GM12878 (cell line): ENCODE data around the gene TBC1D19. TPM values are rescaled to one million over a fixed set of nuclear protein-coding genes. Genes with fewer than 3 reads are reported as not detected.

ENCODE experiments used
- BACH1 ChIP-seq: fragments of 450-650 bp; IDR thresholded peaks from 2 replicates; pipeline ENCODE4 v1.6.1; 2017; ENCODE audit warnings: mild to moderate bottlenecking, borderline replicate concordance
- BCL11A ChIP-seq: IDR thresholded peaks from 2 replicates; pipeline ENCODE4 v1.6.1; 2011; ENCODE audit warnings: low read depth, low read length
- BCLAF1 ChIP-seq: fragments of 450-650 bp; IDR thresholded peaks from 2 replicates; pipeline ENCODE4 v1.6.1; 2017; ENCODE audit warnings: antibody characterized with exemption, mild to moderate bottlenecking, moderate library complexity
- CHD1 ChIP-seq: IDR thresholded peaks from 2 replicates; pipeline ENCODE4 v1.6.1; 2012; ENCODE audit warnings: low read depth, low read length, improper control_type of control experiment
- CREM ChIP-seq: IDR thresholded peaks from 2 replicates; pipeline ENCODE4 v1.6.1; 2014; ENCODE audit warnings: antibody characterized with exemption, low read depth
- E2F4 ChIP-seq: IDR thresholded peaks from 2 replicates; pipeline ENCODE4 v1.6.1; 2012; ENCODE audit warnings: low read depth, low read length, improper control_type of control experiment
- FOXK2 ChIP-seq: fragments of 450-650 bp; IDR thresholded peaks from 2 replicates; pipeline ENCODE4 v1.6.1; 2017; ENCODE audit warnings: mild to moderate bottlenecking, moderate library complexity
- HSF1 ChIP-seq: fragments of 150-350 bp; IDR thresholded peaks from 2 replicates; pipeline ENCODE4 v1.6.1; 2014; ENCODE audit warnings: mild to moderate bottlenecking, low read depth, low read length
- IRF3 ChIP-seq: fragments of 450-650 bp; IDR thresholded peaks from 2 replicates; pipeline ENCODE4 v1.6.1; 2014; ENCODE audit warnings: mild to moderate bottlenecking
- IRF5 ChIP-seq: fragments of 450-650 bp; IDR thresholded peaks from 2 replicates; pipeline ENCODE4 v1.6.1; 2017; ENCODE audit warnings: borderline replicate concordance
- MEF2B ChIP-seq: fragments of 450-650 bp; IDR thresholded peaks from 2 replicates; pipeline ENCODE4 v1.6.1; 2018; ENCODE audit warnings: mild to moderate bottlenecking, moderate library complexity; ENCODE audit not compliant: partially characterized antibody, poor library complexity, severe bottlenecking
- PKNOX1 ChIP-seq: fragments of 450-650 bp; IDR thresholded peaks from 2 replicates; pipeline ENCODE4 v1.6.1; 2016; ENCODE audit warnings: mild to moderate bottlenecking
- POLR2A ChIP-seq: IDR thresholded peaks from 2 replicates; pipeline ENCODE4 v1.6.1; 2011; ENCODE audit warnings: low read depth, mild to moderate bottlenecking, low read length
- PRDM15 ChIP-seq: fragments of 450-650 bp; formaldehyde crosslinking; IDR thresholded peaks from 2 replicates; pipeline ENCODE4 v1.4.0; 2020; ENCODE audit warnings: mild to moderate bottlenecking, moderate library complexity
- RAD51 ChIP-seq: fragments of 450-650 bp; IDR thresholded peaks from 2 replicates; pipeline ENCODE4 v1.6.1; 2016; ENCODE audit warnings: moderate library complexity, mild to moderate bottlenecking, inconsistent platforms
- RBBP5 ChIP-seq: fragments of 200-600 bp; sonication (generic); conservative IDR thresholded peaks from 2 replicates; pipeline ENCODE4 v1.6.1; 2016
- SP1 ChIP-seq: IDR thresholded peaks from one replicate; pipeline ENCODE4 v1.6.1; 2011; ENCODE audit warnings: low read depth, low read length
- polyA plus RNA-seq, 11 experiments: library from polyadenylated mRNA; depleted of rRNA in 4 of 11; unstranded in 6 of 11; stranded (reverse) in 5 of 11; fragments of >200 nt; fragmentation: Nextera tagmentation in 4 of 11; fragmentation: Illumina TruSeq in 1 of 11; extraction: Ambion mirVana in 4 of 11; extraction: Trizol in 1 of 11; gene quantifications; 1 replicate in 1 of 11; 2 replicates in 10 of 11; pipeline versions ENCODE4 v1.2.1 to v1.2.3, GENCODE V29; 2011 to 2016; ENCODE audit warnings: inconsistent platforms in 2 of 11, missing spikeins in 2 of 11, low read depth in 1 of 11
- total RNA-seq, 4 experiments: library from RNA; depleted of rRNA in 3 of 4; stranded (reverse); fragments of >200 nt in 3 of 4; fragmentation: Illumina TruSeq in 1 of 4; extraction: Trizol in 1 of 4; gene quantifications; 2 replicates each; pipeline versions ENCODE4 v1.2.1 to v1.2.3, GENCODE V29; 2013 to 2021

The TBC1D19 gene
- total and polyA plus RNA-seq, 10 of the 15 experiments (the other 5 are each of a cell fraction or from before 2014, with no cell fraction given) = 0.29 to 3.9 (median 2.1) TPM

- TF ChIP-seq BCLAF1 (no peak), PRDM15 (CRISPR knock-in tag) (no peak), E2F4 (no peak), CHD1 (no peak), PKNOX1 (no peak), POLR2A (no peak), FOXK2 (no peak), CREM (peak; percentile 11; the same call in 1 of the 2 replicates), BACH1 (no peak), MEF2B (peak; percentile 90), HSF1 (no peak), RBBP5 (no peak), RAD51 (no peak), IRF5 (no peak), BCL11A (peak; percentile 35; the same call in 1 of the 2 replicates), SP1 (no peak), IRF3 (no peak)
Observed at GRCh38 chr4:26723216-26723615, 139.3 kb downstream of the TBC1D19 start (continued).
